ENCODE results near the gene TMEM89.

Gene TMEM89

DNA sequence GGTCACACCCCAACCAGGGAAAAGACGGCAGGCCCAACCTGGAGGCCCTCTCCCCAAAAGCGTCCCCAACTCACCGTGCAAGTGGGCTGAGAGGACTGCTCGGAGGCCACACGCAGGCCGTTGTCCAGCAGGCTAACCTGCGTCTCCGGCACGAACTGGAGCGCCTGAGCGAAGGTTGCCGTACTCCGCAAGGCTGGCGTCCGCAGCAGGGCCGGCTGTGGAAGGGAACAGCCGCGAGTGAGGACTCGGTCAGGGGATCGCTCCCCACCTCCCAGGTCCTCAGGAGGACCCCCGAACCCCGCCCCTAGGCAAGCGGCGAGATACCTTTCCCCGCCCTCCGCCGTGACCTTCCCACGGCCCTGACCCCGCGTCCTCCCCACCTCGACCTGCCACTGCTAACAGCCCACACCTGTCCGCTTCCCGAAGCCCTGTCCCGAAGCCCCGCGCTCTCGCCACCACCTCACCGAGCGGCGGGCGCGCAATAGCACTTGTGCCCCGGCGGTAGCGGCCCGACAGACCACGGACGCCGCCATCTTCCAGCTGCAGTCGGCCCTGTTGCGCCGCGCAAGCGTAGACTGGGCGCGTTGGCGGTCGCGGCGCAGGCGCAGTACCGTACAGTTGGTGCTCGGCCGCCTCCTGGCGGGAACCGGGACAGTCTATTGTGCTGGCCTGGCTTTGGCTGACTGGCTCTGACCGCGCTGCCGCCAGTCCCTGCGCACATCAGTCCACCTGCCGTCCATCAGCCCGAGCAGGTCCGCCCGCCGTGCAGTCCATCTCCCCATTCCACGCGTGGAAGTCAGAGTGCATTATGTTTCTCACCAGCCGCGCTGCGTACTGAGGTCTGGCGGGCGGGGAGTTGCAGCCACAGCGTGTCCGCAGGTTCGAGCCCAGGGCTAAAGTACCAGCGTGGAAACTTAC lies 12.2 kb downstream of the TMEM89 start, which contains the start of gene UQCRC1:
TSS of gene UQCRC1 (minus strand) at position 559 of the 918 bp plus-strand sequence. CDS start at position 533, 26 bp downstream.
- Histone ChIP-seq H3K18ac (ENCODE audit: low read length) (peak within 1 kb of the TSS; percentile 100), H3K27me3 (ENCODE audit: control insufficient read depth in 3 of 3, insufficient read depth in 3 of 3, low read depth in 1 of 3, low read length in 3 of 3) (no peaks in the 10 kb centered on the region), H3K27ac (replicated peaks; ENCODE audit: low read length) (peak within 1 kb of the TSS; percentile 78), H3K9ac (ENCODE audit: low read depth, low read length, poor library complexity) (peak within 1 kb of the TSS; percentile 100), H3K4me3 (ENCODE audit: low read length in 2 of 2) (peak within 1 kb of the TSS; percentile 70 to 99), H3K4me2 (ENCODE audit: insufficient read depth, low read length, poor library complexity, severe bottlenecking) (peak within 1 kb of the TSS; percentile 90), H2BK5ac (ENCODE audit: low read length) (peak within 1 kb of the TSS; percentile 78), H4K91ac (ENCODE audit: low read depth, low read length, poor library complexity) (no peak within 1 kb of the TSS), H2BK12ac (ENCODE audit: low read length) (peak within 1 kb of the TSS; percentile 100), H2BK15ac (ENCODE audit: low read length) (peak within 1 kb of the TSS; percentile 100), H2BK120ac (ENCODE audit: low read depth, low read length) (peak within 1 kb of the TSS; percentile 94), H4K8ac (ENCODE audit: low read depth, low read length) (no peak within 1 kb of the TSS), H3K14ac (ENCODE audit: low read length) (peak within 1 kb of the TSS; percentile 100), H3K9me3 (replicated peaks in 1 of 2; ENCODE audit: control insufficient read depth in 2 of 2, insufficient read depth in 1 of 2, low read depth in 1 of 2, low read length in 2 of 2) (no peaks in the 10 kb centered on the region), H3K4ac (ENCODE audit: low read length) (peak within 1 kb of the TSS; percentile 99), H3K79me1 (ENCODE audit: low read depth, low read length) (peaks cover 9% of the 10 kb centered on the region), H2AFZ (ENCODE audit: low read length) (peak within 1 kb of the TSS; percentile 90), H3K4me1 (ENCODE audit: control insufficient read depth in 2 of 2, insufficient read depth in 1 of 2, low read depth in 1 of 2, low read length in 2 of 2) (peaks cover 0 to 5% of the 10 kb centered on the region in 2 donors), H2AK5ac (ENCODE audit: low read depth, low read length) (peak within 1 kb of the TSS; percentile 75), H3K36me3 (replicated peaks in 1 of 2; ENCODE audit: control insufficient read depth in 2 of 2, insufficient read depth in 2 of 2, low read length in 2 of 2) (peaks cover 16 to 45% of the 10 kb centered on the region in 2 donors), H3K23ac (ENCODE audit: low read depth, low read length, poor library complexity) (peak within 1 kb of the TSS; percentile 100)
- DNase-seq (ENCODE audit: low spot score): peak; percentile 94
- no CpG with 5 or more reads among the region's 86 CpGs for WGBS, 2 donors (ENCODE audit: extremely low coverage in 2 of 2, insufficient read length in 2 of 2, insufficient replicate concordance in 1 of 2)

DNA sequence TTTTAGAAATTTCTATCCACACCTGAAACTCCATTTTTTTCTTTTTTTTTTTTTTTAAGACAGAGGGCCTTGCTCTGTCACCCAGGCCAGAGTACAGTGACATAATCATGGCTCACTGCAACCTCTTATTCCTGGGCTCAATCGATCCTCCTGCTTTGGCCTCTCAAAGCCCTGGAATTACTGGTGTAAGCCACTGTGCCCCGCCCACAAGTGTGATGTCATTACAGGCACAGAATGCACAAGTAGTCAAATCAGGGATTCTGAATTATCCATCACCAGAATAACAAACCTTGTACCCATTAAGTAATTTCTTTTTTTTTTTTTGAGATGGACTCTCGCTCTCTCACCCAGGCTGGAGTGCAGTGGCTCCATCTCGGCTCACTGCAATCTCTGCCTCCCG lies 14.1 kb downstream of the TMEM89 start:
- Histone ChIP-seq H3K18ac (ENCODE audit: low read length) (no peak overlapping the region), H3K36me3 (replicated peaks in 1 of 2; ENCODE audit: control insufficient read depth in 2 of 2, insufficient read depth in 2 of 2, low read length in 2 of 2) (peaks cover 34 to 61% of the 10 kb centered on the region in 2 donors)
- no CpG with 5 or more reads among the region's 5 CpGs for WGBS, 2 donors (ENCODE audit: extremely low coverage in 2 of 2, insufficient read length in 2 of 2, insufficient replicate concordance in 1 of 2)

DNA sequence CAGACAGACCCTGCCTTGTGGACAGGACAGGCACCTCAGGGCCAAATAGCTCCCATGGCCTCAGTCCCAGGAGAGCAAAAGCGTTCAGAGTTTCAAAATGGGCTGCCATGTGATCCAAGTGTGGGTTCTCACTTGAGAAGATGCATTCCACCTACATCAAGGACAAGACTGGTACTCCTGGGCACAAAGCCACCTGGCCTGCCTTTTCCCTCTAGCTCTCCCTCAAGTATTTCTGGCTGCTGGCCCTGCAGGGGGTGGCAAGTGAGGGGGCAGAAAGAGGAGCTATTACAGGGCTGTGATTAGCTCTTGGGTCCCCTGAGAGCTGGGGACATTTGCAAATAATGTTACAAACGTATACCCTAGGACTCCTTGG lies 20.0 kb downstream of the TMEM89 start:
- no peak for DNase-seq (ENCODE audit: low spot score)
- no peak overlapping the region for H4K8ac ChIP-seq (ENCODE audit: low read depth, low read length)
- no peak overlapping the region for H2BK12ac ChIP-seq (ENCODE audit: low read length)
- H3K4me1 ChIP-seq (ENCODE audit: control insufficient read depth in 2 of 2, insufficient read depth in 1 of 2, low read depth in 1 of 2, low read length in 2 of 2): no peaks in the 10 kb centered on the region
- H3K4me3 ChIP-seq (ENCODE audit: low read length in 2 of 2): no peak overlapping the region
- H3K79me1 ChIP-seq (ENCODE audit: low read depth, low read length): no peaks in the 10 kb centered on the region
- H3K36me3 ChIP-seq (replicated peaks in 1 of 2; ENCODE audit: control insufficient read depth in 2 of 2, insufficient read depth in 2 of 2, low read length in 2 of 2): peaks cover 79 to 97% of the 10 kb centered on the region in 2 donors
- H2AK5ac ChIP-seq (ENCODE audit: low read depth, low read length): no peak overlapping the region
- H4K91ac ChIP-seq (ENCODE audit: low read depth, low read length, poor library complexity): no peak overlapping the region
- no peak overlapping the region for H3K4me2 ChIP-seq (ENCODE audit: insufficient read depth, low read length, poor library complexity, severe bottlenecking)
- no peaks in the 10 kb centered on the region for H3K9me3 ChIP-seq (replicated peaks in 1 of 2; ENCODE audit: control insufficient read depth in 2 of 2, insufficient read depth in 1 of 2, low read depth in 1 of 2, low read length in 2 of 2)
- H3K18ac ChIP-seq (ENCODE audit: low read length): no peak overlapping the region
- H2BK120ac ChIP-seq (ENCODE audit: low read depth, low read length): no peak overlapping the region
- H3K9ac ChIP-seq (ENCODE audit: low read depth, low read length, poor library complexity): no peak overlapping the region
- H3K23ac ChIP-seq (ENCODE audit: low read depth, low read length, poor library complexity): no peak overlapping the region
- no peak overlapping the region for H3K14ac ChIP-seq (ENCODE audit: low read length)
- peaks cover 0 to 2% (median 0%) of the 10 kb centered on the region in 3 experiments for H3K27me3 ChIP-seq (ENCODE audit: control insufficient read depth in 3 of 3, insufficient read depth in 3 of 3, low read depth in 1 of 3, low read length in 3 of 3)
- no peak overlapping the region for H2AFZ ChIP-seq (ENCODE audit: low read length)
- H2BK5ac ChIP-seq (ENCODE audit: low read length): no peak overlapping the region
- H3K4ac ChIP-seq (ENCODE audit: low read length): no peak overlapping the region
- no peak overlapping the region for H2BK15ac ChIP-seq (ENCODE audit: low read length)
- no peak overlapping the region for H3K27ac ChIP-seq (replicated peaks; ENCODE audit: low read length)
- WGBS, 2 donors (ENCODE audit: extremely low coverage in 2 of 2, insufficient read length in 2 of 2, insufficient replicate concordance in 1 of 2): no CpG with 5 or more reads among the region's 2 CpGs

More for the DNA sequence above, 14.1 kb downstream of the TMEM89 start:
- H3K9me3 ChIP-seq (replicated peaks in 1 of 2; ENCODE audit: control insufficient read depth in 2 of 2, insufficient read depth in 1 of 2, low read depth in 1 of 2, low read length in 2 of 2): no peaks in the 10 kb centered on the region
- H2BK12ac ChIP-seq (ENCODE audit: low read length): no peak overlapping the region
- H3K9ac ChIP-seq (ENCODE audit: low read depth, low read length, poor library complexity): no peak overlapping the region
- no peak overlapping the region for H4K91ac ChIP-seq (ENCODE audit: low read depth, low read length, poor library complexity)
- no peak for DNase-seq (ENCODE audit: low spot score)
- no peak overlapping the region for H2BK5ac ChIP-seq (ENCODE audit: low read length)
- peaks cover 9% of the 10 kb centered on the region for H3K79me1 ChIP-seq (ENCODE audit: low read depth, low read length)
- H2BK15ac ChIP-seq (ENCODE audit: low read length): no peak overlapping the region
- no peak overlapping the region for H3K4me2 ChIP-seq (ENCODE audit: insufficient read depth, low read length, poor library complexity, severe bottlenecking)
- no peak overlapping the region for H3K4me3 ChIP-seq (ENCODE audit: low read length in 2 of 2)
- no peak overlapping the region for H2AFZ ChIP-seq (ENCODE audit: low read length)
- no peak overlapping the region for H3K4ac ChIP-seq (ENCODE audit: low read length)
- no peak overlapping the region for H3K14ac ChIP-seq (ENCODE audit: low read length)
- no peak overlapping the region for H4K8ac ChIP-seq (ENCODE audit: low read depth, low read length)
- H2AK5ac ChIP-seq (ENCODE audit: low read depth, low read length): no peak overlapping the region
- H3K23ac ChIP-seq (ENCODE audit: low read depth, low read length, poor library complexity): no peak overlapping the region
- H3K27me3 ChIP-seq (ENCODE audit: control insufficient read depth in 3 of 3, insufficient read depth in 3 of 3, low read depth in 1 of 3, low read length in 3 of 3): peaks cover 0 to 2% (median 0%) of the 10 kb centered on the region in 3 experiments
- H2BK120ac ChIP-seq (ENCODE audit: low read depth, low read length): no peak overlapping the region
- peaks cover 0 to 5% of the 10 kb centered on the region in 2 donors for H3K4me1 ChIP-seq (ENCODE audit: control insufficient read depth in 2 of 2, insufficient read depth in 1 of 2, low read depth in 1 of 2, low read length in 2 of 2)
- H3K27ac ChIP-seq (replicated peaks; ENCODE audit: low read length): no peak overlapping the region

Data from neuronal stem cell (in vitro differentiated cells).